Measurements from ENCODE around the gene PFN1.
A peak's percentile ranks its signal among the peaks of the same experiment; 100 is the strongest.

The PFN1 gene

GRCh38 chr17:4967539-4968485 lies 19.5 kb upstream of the PFN1 start, which contains the start of gene SPAG7:
TSS of gene SPAG7 (minus strand) at chr17:4967817. CDS start at chr17:4967804, 13 bp downstream.
- peak; percentile 87 for DNase-seq (ENCODE audit: low read depth)

DNA sequence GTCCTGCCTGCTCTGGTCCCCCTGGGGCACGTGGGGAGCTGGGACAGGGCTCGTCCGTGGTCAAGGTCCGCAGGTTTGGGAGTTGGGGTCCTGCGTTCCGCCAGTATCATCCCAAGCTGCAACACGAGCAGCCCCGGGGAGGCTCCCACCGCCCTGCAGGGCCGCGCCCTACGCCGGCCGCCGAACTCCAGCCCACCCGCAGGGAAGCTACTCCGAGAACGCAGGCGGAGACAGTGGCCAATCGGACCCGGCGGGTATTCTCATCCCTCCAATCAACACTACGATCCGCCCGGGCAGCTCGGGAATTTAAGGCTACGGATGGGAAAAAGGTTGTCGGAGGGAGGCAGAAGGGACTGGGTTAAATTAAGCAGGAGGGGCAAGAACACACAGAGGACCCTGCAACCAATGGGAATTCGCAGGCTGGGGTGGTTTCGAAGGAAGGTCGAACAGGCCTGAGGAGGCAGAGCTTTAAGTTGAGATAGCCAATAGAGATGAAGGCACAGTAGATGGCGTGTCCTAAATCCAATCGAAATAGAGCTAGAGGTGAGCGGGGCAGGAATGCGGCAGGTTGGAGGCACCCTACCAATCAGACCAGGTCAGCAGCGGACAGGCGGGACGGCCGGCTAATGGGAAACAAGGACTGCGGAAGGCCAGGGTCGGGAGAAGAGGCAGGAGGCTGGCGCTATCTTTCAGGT lies 18.7 kb upstream of the PFN1 start:
- DNase-seq (ENCODE audit: low read depth) = peak; percentile 83

GRCh38 chr17:4965311-4965986 lies 17.1 kb upstream of the PFN1 start:
- DNase-seq (ENCODE audit: low read depth) = no peak

GRCh38 chr17:4960279-4960922 lies 12.1 kb upstream of the PFN1 start:
- DNase-seq (ENCODE audit: low read depth) = no peak

GRCh38 chr17:4959261-4959965 lies 11.1 kb upstream of the PFN1 start:
- no peak for DNase-seq (ENCODE audit: low read depth)

- DNase-seq (ENCODE audit: low read depth) = no peak
These were observed 9.8 kb upstream of the PFN1 start for GRCh38 chr17:4958102-4958501.

DNA sequence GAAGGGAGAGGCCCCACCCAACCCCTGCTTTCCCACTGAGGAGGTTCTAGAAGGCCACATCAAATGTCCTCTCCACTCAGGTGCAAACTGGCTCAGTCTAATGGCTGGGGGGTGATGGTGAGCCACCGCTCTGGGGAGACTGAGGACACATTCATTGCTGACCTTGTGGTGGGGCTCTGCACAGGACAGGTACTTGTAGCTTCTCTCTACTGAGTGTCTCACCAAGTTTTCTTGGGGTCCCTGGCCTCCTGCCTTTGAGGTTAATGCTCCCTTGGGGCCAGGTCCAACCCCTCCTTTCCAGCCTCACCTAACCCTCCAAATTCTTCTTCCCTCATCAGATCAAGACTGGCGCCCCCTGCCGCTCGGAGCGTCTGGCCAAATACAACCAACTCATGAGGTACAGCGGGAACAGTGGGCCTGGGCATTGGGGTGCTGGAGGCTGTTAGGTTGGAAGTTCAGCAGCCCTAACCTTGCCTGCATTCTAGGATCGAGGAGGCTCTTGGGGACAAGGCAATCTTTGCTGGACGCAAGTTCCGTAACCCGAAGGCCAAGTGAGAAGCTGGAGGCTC lies 8.2 kb upstream of the PFN1 start:
- peak; percentile 23 for DNase-seq (ENCODE audit: low read depth)

DNA sequence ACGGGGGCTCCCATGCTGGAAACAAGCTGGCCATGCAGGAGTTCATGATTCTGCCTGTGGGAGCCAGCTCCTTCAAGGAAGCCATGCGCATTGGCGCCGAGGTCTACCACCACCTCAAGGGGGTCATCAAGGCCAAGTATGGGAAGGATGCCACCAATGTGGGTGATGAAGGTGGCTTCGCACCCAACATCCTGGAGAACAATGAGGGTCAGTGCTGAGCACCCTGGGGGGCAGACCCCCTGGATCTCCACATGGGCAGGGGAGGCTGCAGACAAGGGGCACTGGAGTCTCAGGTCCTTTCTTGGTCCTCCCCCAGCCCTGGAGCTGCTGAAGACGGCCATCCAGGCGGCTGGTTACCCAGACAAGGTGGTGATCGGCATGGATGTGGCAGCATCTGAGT lies 6.8 kb upstream of the PFN1 start:
- DNase-seq (ENCODE audit: low read depth) = no peak

GRCh38 chr17:4953451-4953961 lies 5.2 kb upstream of the PFN1 start:
- DNase-seq (ENCODE audit: low read depth) = no peak

GRCh38 chr17:4951486-4951885 lies 3.2 kb upstream of the PFN1 start:
- no peak for DNase-seq (ENCODE audit: low read depth)

GRCh38 chr17:4950746-4951204 lies 2.4 kb upstream of the PFN1 start, which contains the start of gene ENO3:
TSS of gene ENO3 (plus strand) at chr17:4951119. CDS start at chr17:4951830, 711 bp downstream.
- DNase-seq (ENCODE audit: low read depth) = no peak

DNA sequence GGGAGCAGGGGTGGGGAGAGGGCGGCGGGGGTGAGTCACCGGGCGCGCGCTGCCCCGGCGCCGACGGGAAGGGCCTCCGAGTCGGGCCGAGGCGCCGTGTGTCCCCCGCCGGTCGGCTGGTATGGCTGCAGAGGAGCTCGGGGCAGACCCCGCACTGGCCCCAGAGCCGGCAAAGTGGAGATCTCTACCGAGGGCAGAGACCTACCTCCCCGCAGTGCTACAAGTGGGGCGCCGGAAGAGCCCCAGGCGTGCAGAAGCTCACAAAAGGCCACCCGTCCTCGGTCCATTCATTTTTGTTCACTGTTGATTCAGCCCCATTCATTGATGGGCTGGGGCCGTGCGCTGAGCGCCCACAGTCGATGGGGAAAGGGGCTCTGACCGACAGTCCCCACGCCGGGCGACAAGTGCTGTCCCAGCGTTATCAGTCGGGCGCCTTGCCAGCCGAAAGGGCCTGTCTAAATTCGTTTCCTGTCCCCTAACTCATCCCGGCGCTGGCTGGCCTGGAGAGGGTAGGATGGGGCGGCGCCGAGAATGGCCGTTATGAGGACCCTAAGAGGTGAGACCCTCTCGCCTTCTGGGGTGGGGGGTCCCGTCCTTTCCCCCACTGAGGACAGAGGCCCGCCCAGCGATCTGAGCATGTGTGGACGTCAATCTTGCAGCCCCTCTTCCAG lies 1.9 kb upstream of the PFN1 start:
- peak; percentile 23 for DNase-seq (ENCODE audit: low read depth)

DNA sequence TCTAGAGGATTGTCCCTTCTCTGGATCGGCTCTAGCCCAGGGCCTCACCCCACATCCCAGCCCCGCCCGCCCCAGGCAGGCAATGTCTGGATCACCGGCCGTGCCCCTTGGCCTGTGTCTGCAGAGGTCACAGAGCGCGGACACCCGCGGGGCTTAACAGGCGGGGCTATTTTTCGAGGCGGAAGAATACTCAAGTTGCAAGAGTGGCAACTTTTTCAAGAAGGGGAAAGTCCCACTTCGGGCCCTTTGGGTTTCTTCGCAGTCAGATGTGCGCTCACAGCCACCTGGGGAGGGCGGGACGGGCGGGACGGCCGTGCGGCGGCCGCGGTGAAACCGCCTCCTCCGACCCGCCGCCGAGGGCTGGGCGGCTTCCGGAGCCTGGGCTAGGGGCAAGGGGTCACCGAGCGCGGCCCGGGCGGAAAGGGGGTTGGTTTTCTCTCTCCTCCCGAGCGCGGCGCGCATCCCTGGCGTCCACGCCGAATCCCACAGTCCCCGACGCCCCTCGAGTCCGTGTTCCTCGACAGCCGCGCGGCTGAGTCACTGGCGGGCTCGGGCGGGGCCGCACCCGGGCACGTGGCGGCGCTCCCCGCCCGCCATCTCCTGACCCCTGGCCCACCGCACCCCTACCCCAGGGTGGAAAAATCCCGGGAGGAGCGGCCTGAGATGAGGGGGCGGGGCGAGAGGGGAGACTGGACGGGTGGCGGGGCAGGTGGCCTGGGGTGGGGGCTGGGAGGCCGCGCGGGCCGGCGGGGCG lies 1.2 kb upstream of the PFN1 start:
- DNase-seq (ENCODE audit: low read depth) = peak; percentile 63

GRCh38 chr17:4948931-4949320 lies 596 bp upstream of the PFN1 start:
- peak; percentile 67 for DNase-seq (ENCODE audit: low read depth)

DNA sequence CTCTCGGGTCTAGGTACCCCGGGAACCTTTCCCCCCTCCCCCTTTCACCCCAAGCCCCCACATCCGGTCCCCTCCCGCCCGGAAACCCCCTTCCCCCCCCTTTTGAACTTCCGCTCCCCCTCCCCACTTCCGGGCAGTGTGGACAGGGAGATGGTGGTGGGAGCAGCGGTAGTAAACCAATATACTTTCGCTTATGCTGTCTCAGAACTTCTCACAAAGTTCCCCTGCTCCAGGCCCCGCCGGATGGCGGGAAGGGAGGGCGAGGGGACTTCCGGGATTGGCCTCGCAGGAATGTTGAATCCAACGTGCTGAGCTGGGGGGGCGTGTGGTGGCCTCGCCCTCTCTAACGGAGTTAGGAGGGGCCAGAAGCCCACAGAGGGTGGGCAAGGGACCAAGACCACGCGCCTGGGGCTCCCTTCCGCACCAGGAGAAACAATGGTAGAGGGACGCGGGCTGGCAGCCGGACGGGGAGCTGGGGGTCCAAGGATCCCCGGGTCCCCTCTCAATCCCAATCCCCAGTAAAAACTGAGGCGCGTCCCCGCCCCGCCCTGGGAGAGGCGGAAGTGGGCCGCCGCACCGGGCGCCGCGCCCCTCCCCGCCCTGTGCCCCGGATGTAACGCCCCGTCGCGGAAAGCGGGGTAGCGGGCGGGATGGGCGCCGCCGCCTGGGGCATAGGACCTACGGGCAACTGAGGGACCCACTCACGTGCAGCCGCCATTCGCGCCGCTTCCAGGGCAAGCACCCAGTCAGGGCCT lies 742 bp downstream of the PFN1 start:
- peak; percentile 49 for DNase-seq (ENCODE audit: low read depth)

- DNase-seq (ENCODE audit: low read depth) = no peak
These were observed 1.3 kb downstream of the PFN1 start for GRCh38 chr17:4947010-4947410.

GRCh38 chr17:4946312-4946976 lies 1.9 kb downstream of the PFN1 start:
- no peak for DNase-seq (ENCODE audit: low read depth)

- DNase-seq (ENCODE audit: low read depth) = no peak
These were observed 2.4 kb downstream of the PFN1 start for GRCh38 chr17:4945944-4946280.
